HEK293 (cell line): ENCODE measurements around the gene IRAK2.
A peak's percentile ranks its signal among the peaks of the same experiment; 100 is the strongest.

Experiments used
- KLF16 ChIP-seq: fragments of 450-650 bp; formaldehyde crosslinking; IDR thresholded peaks from 2 replicates; pipeline ENCODE4 v1.5.1; 2017; ENCODE audit warnings: missing biosample characterization, missing genetic modification characterization
- WT1 ChIP-seq: fragments of 450-650 bp; formaldehyde crosslinking; IDR thresholded peaks from 2 replicates; pipeline ENCODE4 v1.5.1; 2016; ENCODE audit warnings: missing biosample characterization, missing genetic modification characterization
- ZBTB17 ChIP-seq: fragments of 450-650 bp; formaldehyde crosslinking; IDR thresholded peaks from 2 replicates; pipeline ENCODE4 v1.5.1; 2016; ENCODE audit warnings: missing biosample characterization, missing genetic modification characterization
- ZBTB48 ChIP-seq: fragments of 450-650 bp; formaldehyde crosslinking; IDR thresholded peaks from 2 replicates; pipeline ENCODE4 v1.5.1; 2016; ENCODE audit warnings: missing biosample characterization, missing genetic modification characterization
- ZFHX2 ChIP-seq: fragments of 450-650 bp; formaldehyde crosslinking; conservative IDR thresholded peaks from 2 replicates; pipeline ENCODE4 v1.5.1; 2016; ENCODE audit warnings: missing biosample characterization, missing genetic modification characterization
- ZNF121 ChIP-seq: fragments of 450-650 bp; formaldehyde crosslinking; IDR thresholded peaks from 2 replicates; pipeline ENCODE4 v1.5.1; 2016; ENCODE audit warnings: missing biosample characterization, missing genetic modification characterization
- ZNF155 ChIP-seq: fragments of 450-650 bp; formaldehyde crosslinking; IDR thresholded peaks from 2 replicates; pipeline ENCODE4 v1.5.1; 2016; ENCODE audit warnings: missing biosample characterization, missing genetic modification characterization
- ZNF23 ChIP-seq: fragments of 450-650 bp; formaldehyde crosslinking; IDR thresholded peaks from 2 replicates; pipeline ENCODE4 v1.5.1; 2016; ENCODE audit warnings: missing biosample characterization, missing genetic modification characterization, borderline replicate concordance
- ZNF350 ChIP-seq: fragments of 450-650 bp; formaldehyde crosslinking; IDR thresholded peaks from 2 replicates; pipeline ENCODE4 v1.5.0; 2017; ENCODE audit warnings: missing biosample characterization, mild to moderate bottlenecking, missing genetic modification characterization
- ZNF404 ChIP-seq: fragments of 450-650 bp; formaldehyde crosslinking; IDR thresholded peaks from 2 replicates; pipeline ENCODE4 v1.5.1; 2017; ENCODE audit warnings: missing biosample characterization, missing genetic modification characterization
- ZNF433 ChIP-seq: fragments of 450-650 bp; formaldehyde crosslinking; IDR thresholded peaks from 2 replicates; pipeline ENCODE4 v1.5.1; 2016; ENCODE audit warnings: missing biosample characterization, missing genetic modification characterization, low read depth
- ZNF48 ChIP-seq: fragments of 450-650 bp; formaldehyde crosslinking; IDR thresholded peaks from 2 replicates; pipeline ENCODE4 v1.5.1; 2016; ENCODE audit warnings: missing biosample characterization, missing genetic modification characterization
- ZNF521 ChIP-seq: fragments of 450-650 bp; formaldehyde crosslinking; IDR thresholded peaks from 2 replicates; pipeline ENCODE4 v1.5.1; 2017; ENCODE audit warnings: missing biosample characterization, mild to moderate bottlenecking, missing genetic modification characterization
- ZNF544 ChIP-seq: fragments of 450-650 bp; formaldehyde crosslinking; IDR thresholded peaks from 2 replicates; pipeline ENCODE4 v1.5.0; 2017; ENCODE audit warnings: missing biosample characterization, missing genetic modification characterization
- ZNF548 ChIP-seq: fragments of 450-650 bp; formaldehyde crosslinking; IDR thresholded peaks from 2 replicates; pipeline ENCODE4 v1.5.1; 2016; ENCODE audit warnings: missing biosample characterization, missing genetic modification characterization
- ZNF624 ChIP-seq: fragments of 450-650 bp; formaldehyde crosslinking; IDR thresholded peaks from 2 replicates; pipeline ENCODE4 v1.5.1; 2017; ENCODE audit warnings: missing biosample characterization, missing genetic modification characterization
- ZNF654 ChIP-seq: fragments of 450-650 bp; formaldehyde crosslinking; IDR thresholded peaks from 2 replicates; pipeline ENCODE4 v1.5.1; 2016; ENCODE audit warnings: low read depth, missing biosample characterization, missing genetic modification characterization
- ZNF664 ChIP-seq: fragments of 450-650 bp; formaldehyde crosslinking; IDR thresholded peaks from 2 replicates; pipeline ENCODE4 v1.5.1; 2016; ENCODE audit warnings: missing biosample characterization, missing genetic modification characterization
- ZNF747 ChIP-seq: fragments of 450-650 bp; formaldehyde crosslinking; IDR thresholded peaks from 2 replicates; pipeline ENCODE4 v1.5.1; 2016; ENCODE audit warnings: missing biosample characterization, missing genetic modification characterization
- ZNF837 ChIP-seq: fragments of 450-650 bp; formaldehyde crosslinking; IDR thresholded peaks from 2 replicates; pipeline ENCODE4 v1.5.1; 2016; ENCODE audit warnings: missing biosample characterization, missing genetic modification characterization
- ZSCAN30 ChIP-seq: fragments of 450-650 bp; IDR thresholded peaks from 2 replicates; pipeline ENCODE4 v1.5.1; 2018; ENCODE audit warnings: missing biosample characterization, mild to moderate bottlenecking, missing genetic modification characterization, moderate library complexity
- TF ChIP-seq, protein P1 (sequence below): fragments of 450-650 bp; formaldehyde crosslinking; IDR thresholded peaks from 2 replicates; pipeline ENCODE4 v1.5.0; 2017; ENCODE audit warnings: missing biosample characterization, missing genetic modification characterization, borderline replicate concordance
- TF ChIP-seq, protein P2 (sequence below): fragments of 450-650 bp; formaldehyde crosslinking; IDR thresholded peaks from 2 replicates; pipeline ENCODE4 v1.5.1; 2016; ENCODE audit warnings: missing biosample characterization, missing genetic modification characterization
- TF ChIP-seq, protein P3 (sequence below): fragments of 450-650 bp; formaldehyde crosslinking; IDR thresholded peaks from 2 replicates; pipeline ENCODE4 v1.5.1; 2016; ENCODE audit warnings: missing biosample characterization, missing genetic modification characterization
- TF ChIP-seq, protein P4 (sequence below): fragments of 450-650 bp; formaldehyde crosslinking; IDR thresholded peaks from 2 replicates; pipeline ENCODE4 v1.5.1; 2016; ENCODE audit warnings: missing biosample characterization, missing genetic modification characterization
- TF ChIP-seq, protein P5 (sequence below): fragments of 450-650 bp; formaldehyde crosslinking; IDR thresholded peaks from 2 replicates; pipeline ENCODE4 v1.5.1; 2016; ENCODE audit warnings: missing biosample characterization, missing genetic modification characterization
- TF ChIP-seq, protein P6 (sequence below): fragments of 450-650 bp; formaldehyde crosslinking; IDR thresholded peaks from 2 replicates; pipeline ENCODE4 v1.5.1; 2016; ENCODE audit warnings: missing biosample characterization, missing genetic modification characterization
- TF ChIP-seq, protein P7 (sequence below): IDR thresholded peaks from 2 replicates; pipeline ENCODE4 v1.6.1; 2011; ENCODE audit warnings: mild to moderate bottlenecking, low read depth, low read length, borderline replicate concordance

IRAK2 gene

DNA sequence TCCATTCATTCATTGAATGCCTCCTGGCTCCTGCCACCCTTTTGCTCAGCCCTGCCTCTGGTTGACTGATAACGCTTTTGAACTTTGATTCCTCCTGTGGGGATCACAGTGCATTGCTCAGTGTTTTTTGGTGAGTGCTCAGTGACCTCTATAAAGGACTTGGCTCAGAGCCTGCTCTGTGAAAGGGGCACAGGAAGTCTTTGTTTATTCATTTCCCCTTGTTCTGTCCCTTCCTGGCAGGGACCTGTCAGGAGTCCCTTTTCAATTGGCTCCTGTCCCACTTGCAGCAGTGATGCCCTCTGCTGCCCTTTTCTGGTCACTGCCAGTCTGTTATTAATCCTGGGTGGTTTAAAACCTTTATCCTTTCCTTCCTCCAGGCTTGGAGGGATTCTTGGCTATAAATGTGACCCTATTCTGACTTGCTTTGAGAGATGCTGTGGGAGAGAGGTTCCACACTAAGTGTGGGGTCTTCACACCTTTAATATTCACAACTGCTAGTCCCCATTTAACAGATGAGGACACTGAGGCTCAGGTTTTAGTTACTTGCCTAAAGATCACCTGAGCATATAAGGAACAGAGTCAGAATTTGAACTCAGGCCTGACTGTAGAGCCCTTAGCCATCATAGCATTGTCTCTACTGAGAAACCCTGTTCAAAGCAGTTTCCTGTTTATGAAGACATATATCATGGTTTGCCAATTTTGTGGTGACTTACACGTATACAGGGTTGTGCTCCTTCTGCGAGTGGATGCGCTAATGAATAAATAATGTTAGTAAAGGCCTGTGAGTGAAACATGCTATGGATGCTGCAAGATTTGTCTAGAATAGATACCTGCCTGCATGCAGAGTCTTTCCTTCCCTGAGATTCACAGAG lies 60.3 kb downstream of the IRAK2 start (continued):
- TF ChIP-seq, protein P1, sequence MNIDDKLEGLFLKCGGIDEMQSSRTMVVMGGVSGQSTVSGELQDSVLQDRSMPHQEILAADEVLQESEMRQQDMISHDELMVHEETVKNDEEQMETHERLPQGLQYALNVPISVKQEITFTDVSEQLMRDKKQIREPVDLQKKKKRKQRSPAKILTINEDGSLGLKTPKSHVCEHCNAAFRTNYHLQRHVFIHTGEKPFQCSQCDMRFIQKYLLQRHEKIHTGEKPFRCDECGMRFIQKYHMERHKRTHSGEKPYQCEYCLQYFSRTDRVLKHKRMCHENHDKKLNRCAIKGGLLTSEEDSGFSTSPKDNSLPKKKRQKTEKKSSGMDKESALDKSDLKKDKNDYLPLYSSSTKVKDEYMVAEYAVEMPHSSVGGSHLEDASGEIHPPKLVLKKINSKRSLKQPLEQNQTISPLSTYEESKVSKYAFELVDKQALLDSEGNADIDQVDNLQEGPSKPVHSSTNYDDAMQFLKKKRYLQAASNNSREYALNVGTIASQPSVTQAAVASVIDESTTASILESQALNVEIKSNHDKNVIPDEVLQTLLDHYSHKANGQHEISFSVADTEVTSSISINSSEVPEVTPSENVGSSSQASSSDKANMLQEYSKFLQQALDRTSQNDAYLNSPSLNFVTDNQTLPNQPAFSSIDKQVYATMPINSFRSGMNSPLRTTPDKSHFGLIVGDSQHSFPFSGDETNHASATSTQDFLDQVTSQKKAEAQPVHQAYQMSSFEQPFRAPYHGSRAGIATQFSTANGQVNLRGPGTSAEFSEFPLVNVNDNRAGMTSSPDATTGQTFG (tag by site-specific recombination) = no peak
- TF ChIP-seq, protein P2, sequence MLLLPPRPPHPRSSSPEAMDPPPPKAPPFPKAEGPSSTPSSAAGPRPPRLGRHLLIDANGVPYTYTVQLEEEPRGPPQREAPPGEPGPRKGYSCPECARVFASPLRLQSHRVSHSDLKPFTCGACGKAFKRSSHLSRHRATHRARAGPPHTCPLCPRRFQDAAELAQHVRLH (tag by site-specific recombination) = no peak
- TF ChIP-seq, protein P3, sequence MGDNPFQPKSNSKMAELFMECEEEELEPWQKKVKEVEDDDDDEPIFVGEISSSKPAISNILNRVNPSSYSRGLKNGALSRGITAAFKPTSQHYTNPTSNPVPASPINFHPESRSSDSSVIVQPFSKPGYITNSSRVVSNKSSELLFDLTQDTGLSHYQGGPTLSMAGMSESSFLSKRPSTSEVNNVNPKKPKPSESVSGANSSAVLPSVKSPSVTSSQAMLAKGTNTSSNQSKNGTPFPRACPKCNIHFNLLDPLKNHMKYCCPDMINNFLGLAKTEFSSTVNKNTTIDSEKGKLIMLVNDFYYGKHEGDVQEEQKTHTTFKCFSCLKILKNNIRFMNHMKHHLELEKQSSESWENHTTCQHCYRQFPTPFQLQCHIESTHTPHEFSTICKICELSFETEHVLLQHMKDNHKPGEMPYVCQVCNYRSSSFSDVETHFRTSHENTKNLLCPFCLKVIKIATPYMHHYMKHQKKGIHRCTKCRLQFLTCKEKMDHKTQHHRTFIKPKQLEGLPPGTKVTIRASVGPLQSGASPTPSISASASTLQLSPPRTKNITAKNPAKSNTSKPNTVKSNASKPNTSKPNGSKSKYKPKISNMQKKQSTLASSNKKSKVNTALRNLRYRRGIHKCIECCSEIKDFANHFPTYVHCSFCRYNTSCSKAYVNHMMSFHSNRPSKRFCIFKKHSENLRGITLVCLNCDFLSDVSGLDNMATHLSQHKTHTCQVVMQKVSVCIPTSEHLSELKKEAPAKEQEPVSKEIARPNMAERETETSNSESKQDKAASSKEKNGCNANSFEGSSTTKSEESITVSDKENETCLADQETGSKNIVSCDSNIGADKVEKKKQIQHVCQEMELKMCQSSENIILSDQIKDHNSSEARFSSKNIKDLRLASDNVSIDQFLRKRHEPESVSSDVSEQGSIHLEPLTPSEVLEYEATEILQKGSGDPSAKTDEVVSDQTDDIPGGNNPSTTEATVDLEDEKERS (tag by site-specific recombination) = no peak
- TF ChIP-seq ZBTB17 (tag by site-specific recombination) (peak; percentile 77), ZFHX2 (tag by site-specific recombination) (peak; percentile 30; the same call in 1 of the 2 replicates), ZBTB48 (peak; percentile 95), ZNF23 (tag by site-specific recombination) (no peak), ZNF521 (tag by site-specific recombination) (no peak), ZSCAN30 (tag by site-specific recombination) (peak; percentile 77; the same call in 1 of the 2 replicates), ZNF121 (tag by site-specific recombination) (no peak), ZNF155 (tag by site-specific recombination) (no peak), ZNF654 (tag by site-specific recombination) (peak; percentile 96), ZNF837 (tag by site-specific recombination) (no peak), ZNF664 (tag by site-specific recombination) (no peak), ZNF747 (no peak), ZNF544 (tag by site-specific recombination) (no peak), ZNF350 (tag by site-specific recombination) (no peak), KLF16 (no peak), ZNF548 (no peak), ZNF433 (tag by site-specific recombination) (no peak), ZNF48 (tag by site-specific recombination) (no peak), ZNF624 (tag by site-specific recombination) (no peak), WT1 (tag by site-specific recombination) (no peak), ZNF404 (tag by site-specific recombination) (no peak)
- TF ChIP-seq, protein P4, sequence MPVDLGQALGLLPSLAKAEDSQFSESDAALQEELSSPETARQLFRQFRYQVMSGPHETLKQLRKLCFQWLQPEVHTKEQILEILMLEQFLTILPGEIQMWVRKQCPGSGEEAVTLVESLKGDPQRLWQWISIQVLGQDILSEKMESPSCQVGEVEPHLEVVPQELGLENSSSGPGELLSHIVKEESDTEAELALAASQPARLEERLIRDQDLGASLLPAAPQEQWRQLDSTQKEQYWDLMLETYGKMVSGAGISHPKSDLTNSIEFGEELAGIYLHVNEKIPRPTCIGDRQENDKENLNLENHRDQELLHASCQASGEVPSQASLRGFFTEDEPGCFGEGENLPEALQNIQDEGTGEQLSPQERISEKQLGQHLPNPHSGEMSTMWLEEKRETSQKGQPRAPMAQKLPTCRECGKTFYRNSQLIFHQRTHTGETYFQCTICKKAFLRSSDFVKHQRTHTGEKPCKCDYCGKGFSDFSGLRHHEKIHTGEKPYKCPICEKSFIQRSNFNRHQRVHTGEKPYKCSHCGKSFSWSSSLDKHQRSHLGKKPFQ (tag by site-specific recombination) = no peak
- TF ChIP-seq, protein P5, sequence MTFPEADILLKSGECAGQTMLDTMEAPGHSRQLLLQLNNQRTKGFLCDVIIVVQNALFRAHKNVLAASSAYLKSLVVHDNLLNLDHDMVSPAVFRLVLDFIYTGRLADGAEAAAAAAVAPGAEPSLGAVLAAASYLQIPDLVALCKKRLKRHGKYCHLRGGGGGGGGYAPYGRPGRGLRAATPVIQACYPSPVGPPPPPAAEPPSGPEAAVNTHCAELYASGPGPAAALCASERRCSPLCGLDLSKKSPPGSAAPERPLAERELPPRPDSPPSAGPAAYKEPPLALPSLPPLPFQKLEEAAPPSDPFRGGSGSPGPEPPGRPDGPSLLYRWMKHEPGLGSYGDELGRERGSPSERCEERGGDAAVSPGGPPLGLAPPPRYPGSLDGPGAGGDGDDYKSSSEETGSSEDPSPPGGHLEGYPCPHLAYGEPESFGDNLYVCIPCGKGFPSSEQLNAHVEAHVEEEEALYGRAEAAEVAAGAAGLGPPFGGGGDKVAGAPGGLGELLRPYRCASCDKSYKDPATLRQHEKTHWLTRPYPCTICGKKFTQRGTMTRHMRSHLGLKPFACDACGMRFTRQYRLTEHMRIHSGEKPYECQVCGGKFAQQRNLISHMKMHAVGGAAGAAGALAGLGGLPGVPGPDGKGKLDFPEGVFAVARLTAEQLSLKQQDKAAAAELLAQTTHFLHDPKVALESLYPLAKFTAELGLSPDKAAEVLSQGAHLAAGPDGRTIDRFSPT = no peak
- TF ChIP-seq, protein P6, sequence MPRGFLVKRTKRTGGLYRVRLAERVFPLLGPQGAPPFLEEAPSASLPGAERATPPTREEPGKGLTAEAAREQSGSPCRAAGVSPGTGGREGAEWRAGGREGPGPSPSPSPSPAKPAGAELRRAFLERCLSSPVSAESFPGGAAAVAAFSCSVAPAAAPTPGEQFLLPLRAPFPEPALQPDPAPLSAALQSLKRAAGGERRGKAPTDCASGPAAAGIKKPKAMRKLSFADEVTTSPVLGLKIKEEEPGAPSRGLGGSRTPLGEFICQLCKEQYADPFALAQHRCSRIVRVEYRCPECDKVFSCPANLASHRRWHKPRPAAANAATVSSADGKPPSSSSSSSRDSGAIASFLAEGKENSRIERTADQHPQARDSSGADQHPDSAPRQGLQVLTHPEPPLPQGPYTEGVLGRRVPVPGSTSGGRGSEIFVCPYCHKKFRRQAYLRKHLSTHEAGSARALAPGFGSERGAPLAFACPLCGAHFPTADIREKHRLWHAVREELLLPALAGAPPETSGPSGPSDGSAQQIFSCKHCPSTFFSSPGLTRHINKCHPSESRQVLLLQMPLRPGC (tag by site-specific recombination) = no peak
- TF ChIP-seq, protein P7, sequence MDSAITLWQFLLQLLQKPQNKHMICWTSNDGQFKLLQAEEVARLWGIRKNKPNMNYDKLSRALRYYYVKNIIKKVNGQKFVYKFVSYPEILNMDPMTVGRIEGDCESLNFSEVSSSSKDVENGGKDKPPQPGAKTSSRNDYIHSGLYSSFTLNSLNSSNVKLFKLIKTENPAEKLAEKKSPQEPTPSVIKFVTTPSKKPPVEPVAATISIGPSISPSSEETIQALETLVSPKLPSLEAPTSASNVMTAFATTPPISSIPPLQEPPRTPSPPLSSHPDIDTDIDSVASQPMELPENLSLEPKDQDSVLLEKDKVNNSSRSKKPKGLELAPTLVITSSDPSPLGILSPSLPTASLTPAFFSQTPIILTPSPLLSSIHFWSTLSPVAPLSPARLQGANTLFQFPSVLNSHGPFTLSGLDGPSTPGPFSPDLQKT = no peak
